Sigmoid colon (tissue), 3 donors: ENCODE results near the gene CLIC3.

Source experiments
- POLR2A ChIP-seq, 2 donors: fragments of 450-650 bp; IDR thresholded peaks; one replicate each; pipeline ENCODE4 v1.6.1; 2016; ENCODE audit warnings: antibody characterized with exemption in 2 of 2, mild to moderate bottlenecking in 2 of 2, moderate library complexity in 2 of 2
- TF ChIP-seq, protein P1 (sequence below), 4 experiments: fragments of 450-650 bp in 3 of 4; fragments of 200-600 bp in 1 of 4; IDR thresholded peaks; one replicate each; pipeline ENCODE4 v1.5.1; 2016 to 2019; ENCODE audit warnings: antibody characterized with exemption in 4 of 4, mild to moderate bottlenecking in 3 of 4, moderate library complexity in 2 of 4

DNA sequence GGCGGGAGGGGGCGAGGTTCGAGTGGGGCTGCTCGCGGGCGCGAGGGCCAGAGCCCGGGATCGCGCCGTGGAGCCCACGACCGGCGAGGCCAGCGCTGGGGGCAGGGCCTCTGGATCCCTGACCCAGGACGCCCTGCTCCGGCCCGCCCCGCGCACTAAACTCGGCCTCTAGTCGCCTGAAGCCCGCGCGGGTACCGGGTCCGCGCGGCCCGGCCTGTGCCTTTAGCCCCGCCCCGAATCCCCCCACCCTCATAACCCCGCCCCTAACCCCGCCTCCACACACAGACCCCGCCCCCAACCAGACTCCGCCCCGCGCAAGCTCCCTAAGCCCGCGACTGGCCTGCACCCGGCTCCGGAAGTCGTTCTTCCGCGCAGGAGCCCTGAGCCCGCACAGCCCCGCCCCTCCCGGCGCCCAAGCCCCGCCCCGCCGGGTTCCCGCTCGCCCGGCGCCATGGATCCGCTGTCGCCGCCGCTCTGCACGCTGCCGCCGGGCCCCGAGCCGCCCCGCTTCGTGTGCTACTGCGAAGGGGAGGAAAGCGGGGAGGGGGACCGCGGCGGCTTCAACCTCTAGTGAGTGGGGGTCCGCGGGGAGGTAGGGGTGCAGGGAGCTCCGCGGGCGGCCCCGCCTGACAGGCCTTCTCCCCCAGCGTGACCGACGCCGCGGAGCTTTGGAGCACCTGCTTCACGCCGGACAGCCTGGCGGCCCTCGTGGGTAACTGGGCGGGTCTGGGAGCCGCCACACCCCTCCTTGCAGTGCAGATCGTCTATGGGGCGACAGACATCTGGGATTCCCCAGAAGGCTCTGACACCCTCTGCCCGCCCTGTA, 4.2 kb downstream of the CLIC3 start, which contains the start of gene PAXX:
- TF ChIP-seq, protein P1, sequence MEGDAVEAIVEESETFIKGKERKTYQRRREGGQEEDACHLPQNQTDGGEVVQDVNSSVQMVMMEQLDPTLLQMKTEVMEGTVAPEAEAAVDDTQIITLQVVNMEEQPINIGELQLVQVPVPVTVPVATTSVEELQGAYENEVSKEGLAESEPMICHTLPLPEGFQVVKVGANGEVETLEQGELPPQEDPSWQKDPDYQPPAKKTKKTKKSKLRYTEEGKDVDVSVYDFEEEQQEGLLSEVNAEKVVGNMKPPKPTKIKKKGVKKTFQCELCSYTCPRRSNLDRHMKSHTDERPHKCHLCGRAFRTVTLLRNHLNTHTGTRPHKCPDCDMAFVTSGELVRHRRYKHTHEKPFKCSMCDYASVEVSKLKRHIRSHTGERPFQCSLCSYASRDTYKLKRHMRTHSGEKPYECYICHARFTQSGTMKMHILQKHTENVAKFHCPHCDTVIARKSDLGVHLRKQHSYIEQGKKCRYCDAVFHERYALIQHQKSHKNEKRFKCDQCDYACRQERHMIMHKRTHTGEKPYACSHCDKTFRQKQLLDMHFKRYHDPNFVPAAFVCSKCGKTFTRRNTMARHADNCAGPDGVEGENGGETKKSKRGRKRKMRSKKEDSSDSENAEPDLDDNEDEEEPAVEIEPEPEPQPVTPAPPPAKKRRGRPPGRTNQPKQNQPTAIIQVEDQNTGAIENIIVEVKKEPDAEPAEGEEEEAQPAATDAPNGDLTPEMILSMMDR (IDR thresholded peaks at IDR 0.05): no peak
- no peak for TF ChIP-seq POLR2A (IDR thresholded peaks at IDR 0.05)
